Upper lobe of left lung (tissue), 6 donors: ENCODE measurements around the gene SLC39A13. TPM values are rescaled to one million over a fixed set of nuclear protein-coding genes. Genes with fewer than 3 reads are reported as not detected.
A peak's percentile ranks its signal among the peaks of the same experiment; 100 is the strongest.

Experiments used
- ATAC-seq, 2 donors: fragments of 200-7000 bp; cut with Tn5 transposase; one replicate each; pipeline ENCODE4 v1.9.1; 2022; ENCODE audit warnings: mild to moderate bottlenecking in 2 of 2, moderate library complexity in 2 of 2; ENCODE audit not compliant: low FRiP score in 2 of 2
- DNase-seq, 2 donors: peaks; one replicate each; pipeline ENCODE4 v3.0.0-alpha.2; 2019 to 2020
- H3K27ac ChIP-seq, 4 donors: fragments of 200-600 bp; sonication (generic); one replicate each; pipeline ENCODE4 v1.5.1; 2016 to 2019
- H3K27me3 ChIP-seq, 4 donors: fragments of 200-600 bp; sonication (generic); one replicate each; pipeline ENCODE4 v1.5.1; 2017 to 2019
- H3K36me3 ChIP-seq, 4 donors: fragments of 200-600 bp; sonication (generic); one replicate each; pipeline ENCODE4 v1.5.1; 2016 to 2019
- H3K4me1 ChIP-seq, 4 donors: fragments of 200-600 bp; sonication (generic); one replicate each; pipeline ENCODE4 v1.5.1; 2018 to 2019
- H3K4me3 ChIP-seq, 4 donors: fragments of 200-600 bp; sonication (generic); one replicate each; pipeline ENCODE4 v1.5.1; 2017 to 2019; ENCODE audit warnings: mild to moderate bottlenecking in 2 of 4, moderate library complexity in 1 of 4
- H3K9me3 ChIP-seq, 4 donors: fragments of 200-600 bp; sonication (generic); one replicate each; pipeline ENCODE4 v1.5.1; 2018 to 2019
- CTCF ChIP-seq, 6 experiments: fragments of 450-650 bp in 4 of 6; fragments of 200-600 bp in 2 of 6; sonication (generic) in 2 of 6; IDR thresholded peaks; one replicate each; pipeline ENCODE4 v1.5.1; 2016 to 2019; ENCODE audit warnings: antibody characterized with exemption in 6 of 6
- EP300 ChIP-seq, 4 donors: sonication (generic); formaldehyde crosslinking; IDR thresholded peaks; one replicate each; pipeline ENCODE4 v1.5.1; 2017; ENCODE audit warnings: antibody characterized with exemption in 4 of 4, control low read depth in 2 of 4
- POLR2A ChIP-seq, 4 donors: fragments of 450-650 bp; IDR thresholded peaks; one replicate each; pipeline ENCODE4 v1.5.1; 2016 to 2017; ENCODE audit warnings: antibody characterized with exemption in 4 of 4, mild to moderate bottlenecking in 2 of 4
- POLR2AphosphoS5 ChIP-seq, 2 donors: sonication (generic); formaldehyde crosslinking; IDR thresholded peaks; one replicate each; pipeline ENCODE4 v1.5.1; 2017; ENCODE audit warnings: antibody characterized with exemption in 2 of 2
- WGBS, 2 donors: methylation state at CpG; one replicate each; pipeline ENCODE4 v1.1.5; 2017 to 2018; 5-methylcytosine and 5-hydroxymethylcytosine counted together
- total RNA-seq, 6 donors: library from RNA; depleted of rRNA in 4 of 6; stranded (reverse); fragments of >200 nt in 4 of 6; gene quantifications; one replicate each; pipeline versions ENCODE4 v1.1.0 to v1.2.1, GENCODE V29; 2016 to 2021
- donor health status: DM: no; HTN: no; CAD: no; lungs with moderate emphysema.
- donor health status: DM: no; HTN: yes; CAD: no; lungs with severe emphysema.

SLC39A13 gene
- total RNA-seq, 6 donors from 2014 or later, result 47.9 to 98.8 (median 62.8) TPM

GRCh38 chr11:47448566-47449427 lies 40.4 kb downstream of the SLC39A13 start, which contains the start of gene RAPSN:
Gene RAPSN (minus strand): TSS chr11:47449136. CDS start chr11:47448964, 172 bp downstream.
- no peaks in the 10 kb centered on the region for H3K9me3 ChIP-seq
- ATAC-seq, result no peak
- peak in 1 of 2 donors; percentile 75 for DNase-seq
- H3K27me3 ChIP-seq, result no peaks in the 10 kb centered on the region
- no peak within 1 kb of the TSS for H3K27ac ChIP-seq
- WGBS, 2 donors, result 78 to 87% methylated on average over 10 to 31 of the region's 32 CpGs
- no peak within 1 kb of the TSS for H3K4me3 ChIP-seq
- no peaks in the 10 kb centered on the region for H3K4me1 ChIP-seq
- TF ChIP-seq POLR2A (IDR thresholded peaks at IDR 0.05) (no peak), EP300 (IDR thresholded peaks at IDR 0.05) (no peak), CTCF (IDR thresholded peaks at IDR 0.05) (no peak), POLR2AphosphoS5 (IDR thresholded peaks at IDR 0.05) (no peak)
- H3K36me3 ChIP-seq, result no peaks in the 10 kb centered on the region

- no peak overlapping the region for H3K27ac ChIP-seq
- 71% methylated on average over 3 to 8 of the region's 8 CpGs for WGBS, 2 donors
- no peak for DNase-seq
- no peak for ATAC-seq
- no peak overlapping the region for H3K4me3 ChIP-seq
- H3K27me3 ChIP-seq, result no peaks in the 10 kb centered on the region
- H3K4me1 ChIP-seq, result peaks cover 0 to 5% (median 0%) of the 10 kb centered on the region in 4 donors
- TF ChIP-seq EP300 (IDR thresholded peaks at IDR 0.05) (no peak), CTCF (IDR thresholded peaks at IDR 0.05) (no peak), POLR2AphosphoS5 (IDR thresholded peaks at IDR 0.05) (no peak), POLR2A (IDR thresholded peaks at IDR 0.05) (no peak)
- H3K36me3 ChIP-seq, result no peaks in the 10 kb centered on the region
- H3K9me3 ChIP-seq, result no peaks in the 10 kb centered on the region
These were observed 41.2 kb downstream of the SLC39A13 start for GRCh38 chr11:47449541-47449940.

GRCh38 chr11:47451436-47451835 lies 43.0 kb downstream of the SLC39A13 start:
- DNase-seq (no peak), ATAC-seq (no peak)
- no peaks in the 10 kb centered on the region for H3K36me3 ChIP-seq
- TF ChIP-seq CTCF (IDR thresholded peaks at IDR 0.05), result no peak
- TF ChIP-seq EP300 (IDR thresholded peaks at IDR 0.05), result no peak
- no peak for TF ChIP-seq POLR2A (IDR thresholded peaks at IDR 0.05)
- TF ChIP-seq POLR2AphosphoS5 (IDR thresholded peaks at IDR 0.05), result no peak
- H3K9me3 ChIP-seq, result no peaks in the 10 kb centered on the region
- H3K4me3 ChIP-seq, result no peak overlapping the region
- H3K4me1 ChIP-seq, result peaks cover 0 to 5% (median 0%) of the 10 kb centered on the region in 4 donors
- WGBS, 2 donors, result 86 to 89% methylated on average over 4 of the region's 4 CpGs
- no peaks in the 10 kb centered on the region for H3K27me3 ChIP-seq
- H3K27ac ChIP-seq, result no peak overlapping the region

GRCh38 chr11:47451990-47452389 lies 43.6 kb downstream of the SLC39A13 start:
- TF ChIP-seq CTCF (IDR thresholded peaks at IDR 0.05), result no peak
- no peak for TF ChIP-seq POLR2A (IDR thresholded peaks at IDR 0.05)
- no peak for TF ChIP-seq EP300 (IDR thresholded peaks at IDR 0.05)
- no peak for TF ChIP-seq POLR2AphosphoS5 (IDR thresholded peaks at IDR 0.05)
- no peaks in the 10 kb centered on the region for H3K36me3 ChIP-seq
- H3K27me3 ChIP-seq, result no peaks in the 10 kb centered on the region
- no peaks in the 10 kb centered on the region for H3K9me3 ChIP-seq
- H3K27ac ChIP-seq, result no peak overlapping the region
- peaks cover 0 to 5% (median 0%) of the 10 kb centered on the region in 4 donors for H3K4me1 ChIP-seq
- DNase-seq (no peak), ATAC-seq (no peak)
- WGBS, 2 donors, result 94 to 97% methylated on average over 4 of the region's 4 CpGs
- no peak overlapping the region for H3K4me3 ChIP-seq
